GM18526 (cell line): Measurements from ENCODE around the gene CDK14.

Experiments used
- POLR2A ChIP-seq: IDR thresholded peaks from 3 replicates; pipeline ENCODE4 v1.6.1; 2011; ENCODE audit not compliant: insufficient read length; ENCODE audit errors: extremely low read depth

Gene CDK14

GRCh38 chr7:91127959-91128358 lies 531.8 kb downstream of the CDK14 start:
- TF ChIP-seq POLR2A, result no peak

DNA sequence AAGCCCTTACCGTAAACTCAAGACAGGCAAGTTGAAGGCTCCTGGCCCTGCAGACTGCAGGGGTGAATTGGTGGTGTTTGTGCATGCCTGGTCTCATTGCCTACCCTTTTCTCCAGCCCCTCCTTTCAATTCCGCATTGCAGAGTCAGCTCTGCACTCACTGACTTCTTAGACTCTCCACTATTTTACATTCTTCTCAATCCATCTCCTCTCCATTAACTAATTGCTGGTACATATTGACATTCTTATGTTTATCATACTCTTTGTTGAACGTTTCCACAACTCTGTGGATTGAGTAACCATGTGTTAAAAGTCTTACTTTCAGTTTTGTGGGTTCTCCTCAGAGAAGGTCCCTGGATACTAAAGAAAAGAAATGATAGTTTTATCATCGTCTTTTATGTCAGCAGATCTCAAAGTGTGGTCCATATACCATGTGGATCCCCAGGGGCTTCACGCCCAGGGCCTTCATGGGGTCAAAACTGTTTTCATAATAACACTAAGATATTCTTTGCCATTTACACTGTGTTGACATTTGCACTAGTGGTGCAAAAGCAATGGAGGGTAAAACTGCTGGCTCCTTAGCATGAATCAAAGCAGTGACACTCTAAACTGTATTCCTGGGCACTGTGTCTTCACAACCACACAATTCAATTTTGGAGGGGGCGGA lies 532.7 kb downstream of the CDK14 start:
- no peak for TF ChIP-seq POLR2A

DNA sequence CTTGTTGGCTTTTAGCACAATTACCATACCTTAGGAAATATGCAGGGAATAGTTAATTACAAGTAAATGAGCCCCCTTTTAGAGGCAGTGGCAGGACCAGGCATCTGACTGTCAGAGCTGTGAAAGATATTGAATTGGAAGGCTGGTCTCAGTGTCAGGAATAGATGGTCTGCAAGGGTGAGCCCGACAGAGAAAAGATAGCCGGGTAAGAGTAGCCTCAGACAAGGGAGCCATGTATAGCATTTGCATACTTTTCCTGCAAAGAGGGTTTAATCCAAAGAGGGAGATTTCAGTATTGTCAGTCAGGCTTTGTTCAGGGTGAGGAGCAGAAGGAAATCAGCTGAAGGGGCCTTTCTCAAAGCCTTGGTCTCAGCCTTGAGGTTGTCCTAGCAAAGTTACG lies 539.2 kb downstream of the CDK14 start:
- no peak for TF ChIP-seq POLR2A

- TF ChIP-seq POLR2A, result no peak
Observed at GRCh38 chr7:91135703-91136430, 539.7 kb downstream of the CDK14 start.

DNA sequence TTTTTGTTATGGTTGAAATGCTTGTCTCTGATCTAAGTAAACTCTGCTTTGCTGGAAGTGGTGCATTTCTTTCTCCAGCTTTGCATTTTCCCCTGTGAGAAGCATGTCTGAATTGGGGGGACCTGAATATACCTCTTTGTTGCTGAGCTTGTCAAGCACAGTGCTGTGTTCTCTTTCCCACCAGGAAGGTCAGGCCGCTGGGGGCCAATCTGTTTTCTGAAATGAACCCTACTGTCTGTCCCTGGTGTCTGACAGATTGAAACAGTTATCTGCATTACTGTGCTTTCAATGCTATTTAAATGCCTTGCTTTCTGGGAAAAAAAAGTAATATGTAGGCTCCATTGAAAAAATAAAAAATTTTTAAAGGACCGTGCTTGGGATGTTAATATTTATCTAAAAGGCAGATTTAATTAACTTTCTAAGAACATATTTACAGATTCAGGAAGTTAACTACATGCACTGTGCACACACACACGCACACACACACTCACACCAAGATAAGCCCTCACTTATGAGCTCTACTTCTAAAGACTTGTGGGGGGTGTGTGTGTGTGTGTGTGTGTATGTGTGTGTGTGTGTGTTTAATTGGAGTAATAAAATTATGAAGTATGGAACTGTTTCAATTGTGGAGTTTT lies 541.1 kb downstream of the CDK14 start:
- TF ChIP-seq POLR2A, result no peak

GRCh38 chr7:91137788-91138368 lies 541.8 kb downstream of the CDK14 start:
- no peak for TF ChIP-seq POLR2A

GRCh38 chr7:91140286-91140685 lies 544.2 kb downstream of the CDK14 start:
- TF ChIP-seq POLR2A, result no peak

DNA sequence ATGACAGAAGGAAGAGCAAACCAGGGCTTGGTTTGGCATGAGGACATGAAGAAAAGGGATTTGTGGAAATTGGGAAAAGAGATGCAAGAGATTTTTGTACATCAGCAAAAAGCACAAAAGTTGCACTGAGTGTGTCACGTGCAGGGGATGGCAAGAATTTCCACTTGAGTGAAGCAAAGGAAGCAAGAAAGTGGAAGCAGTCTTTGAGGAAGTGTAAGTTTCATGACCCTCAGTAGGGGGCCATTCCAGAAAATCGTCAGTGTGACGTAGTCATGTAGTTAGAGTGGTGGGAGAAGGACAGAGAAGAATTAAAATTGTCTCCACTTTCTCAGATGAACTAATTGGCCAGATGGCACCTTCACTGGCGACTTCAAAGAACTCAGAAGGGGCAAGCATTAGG lies 544.9 kb downstream of the CDK14 start:
- no peak for TF ChIP-seq POLR2A

DNA sequence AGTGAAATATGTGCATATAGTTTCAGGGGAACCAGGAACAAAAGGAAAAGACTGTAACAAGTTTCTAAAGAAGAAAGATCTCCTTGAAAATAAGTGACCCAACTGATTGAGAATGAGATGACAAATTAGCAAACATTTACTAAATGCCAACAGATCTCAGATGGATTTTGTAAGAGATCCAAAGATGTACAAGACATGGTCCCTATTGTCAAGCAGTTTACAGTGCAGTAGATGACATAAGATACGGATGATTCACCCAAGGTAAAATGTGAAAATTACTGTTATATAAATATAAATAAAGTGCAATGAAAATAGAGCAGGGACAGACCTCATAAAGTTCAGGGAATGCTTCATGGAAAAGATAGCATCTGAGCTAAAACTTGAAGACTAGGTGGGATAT lies 546.6 kb downstream of the CDK14 start:
- no peak for TF ChIP-seq POLR2A

- TF ChIP-seq POLR2A, result no peak
Observed at GRCh38 chr7:91149341-91150246, 553.5 kb downstream of the CDK14 start.

DNA sequence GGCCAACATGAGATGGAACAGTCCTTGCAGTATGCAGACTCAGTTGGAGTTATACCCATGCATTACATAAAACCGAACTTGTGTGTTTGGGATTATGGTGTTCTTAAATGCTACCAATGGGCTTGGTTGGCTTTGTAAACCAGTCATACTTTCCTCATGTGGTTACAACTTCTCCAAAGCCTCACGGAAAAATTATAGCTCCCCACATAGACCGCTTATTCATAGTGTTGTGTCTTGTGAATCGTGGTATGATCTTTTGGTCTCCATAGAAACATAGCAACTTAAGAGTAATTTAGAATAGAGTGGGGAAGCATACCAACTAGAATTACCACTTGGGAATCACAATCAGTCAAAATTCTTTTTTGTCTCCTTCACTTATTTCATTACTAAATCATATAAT lies 555.8 kb downstream of the CDK14 start:
- no peak for TF ChIP-seq POLR2A

- no peak for TF ChIP-seq POLR2A
Observed at GRCh38 chr7:91156316-91157185, 560.4 kb downstream of the CDK14 start.

- TF ChIP-seq POLR2A, result no peak
Observed at GRCh38 chr7:91157579-91158320, 561.6 kb downstream of the CDK14 start.
